ENCODE results near the gene LRPAP1.
"Not testable (repeated sequence)": the region's sequence is repeated elsewhere in the genome, so short reads cannot be mapped to it uniquely, and the experiment has no call there.

LRPAP1 gene

GRCh38 chr4:3569611-3570010, 37.4 kb upstream of the LRPAP1 start:
- H3K27ac Mint-ChIP-seq, H3K4me1 Mint-ChIP-seq, ATAC-seq: not testable (repeated sequence)

GRCh38 chr4:3566701-3567100, 34.5 kb upstream of the LRPAP1 start:
- not testable (repeated sequence) for H3K4me1 Mint-ChIP-seq; H3K4me3 Mint-ChIP-seq; H3K9me3 Mint-ChIP-seq; H3K36me3 Mint-ChIP-seq; H3K27ac Mint-ChIP-seq; DNase-seq (ENCODE audit: low spot score in 2 of 2); ATAC-seq

More at GRCh38 chr4:3569611-3570010, 37.4 kb upstream of the LRPAP1 start:
- H3K4me3 Mint-ChIP-seq; H3K36me3 Mint-ChIP-seq; H3K9me3 Mint-ChIP-seq; DNase-seq (ENCODE audit: low spot score in 2 of 2): not testable (repeated sequence)

- H3K4me1 Mint-ChIP-seq; H3K4me3 Mint-ChIP-seq; H3K36me3 Mint-ChIP-seq; ATAC-seq; H3K27ac Mint-ChIP-seq; H3K9me3 Mint-ChIP-seq; DNase-seq (ENCODE audit: low spot score in 2 of 2): not testable (repeated sequence)
These were observed 34.1 kb upstream of the LRPAP1 start for GRCh38 chr4:3566301-3566700.

GRCh38 chr4:3564948-3565347, 32.7 kb upstream of the LRPAP1 start:
- H3K9me3 Mint-ChIP-seq; H3K4me3 Mint-ChIP-seq; H3K27ac Mint-ChIP-seq; H3K4me1 Mint-ChIP-seq; H3K36me3 Mint-ChIP-seq; DNase-seq (ENCODE audit: low spot score in 2 of 2); ATAC-seq: not testable (repeated sequence)

- ATAC-seq (no peak), DNase-seq (ENCODE audit: low spot score in 2 of 2) (no peak)
- no peak overlapping the region for H3K27ac Mint-ChIP-seq
These were observed 31.2 kb upstream of the LRPAP1 start for GRCh38 chr4:3563403-3563802.

GRCh38 chr4:3562127-3562526, 29.9 kb upstream of the LRPAP1 start:
- H3K4me1 Mint-ChIP-seq; H3K27ac Mint-ChIP-seq; H3K9me3 Mint-ChIP-seq; H3K36me3 Mint-ChIP-seq; DNase-seq (ENCODE audit: low spot score in 2 of 2); H3K4me3 Mint-ChIP-seq; ATAC-seq: not testable (repeated sequence)

More at GRCh38 chr4:3563403-3563802, 31.2 kb upstream of the LRPAP1 start:
- Mint-ChIP-seq H3K4me1 (no peaks in the 10 kb centered on the region), H3K36me3 (no peaks in the 10 kb centered on the region), H3K4me3 (no peak overlapping the region), H3K9me3 (no peaks in the 10 kb centered on the region)

- not testable (repeated sequence) for H3K27ac Mint-ChIP-seq; H3K4me1 Mint-ChIP-seq; DNase-seq (ENCODE audit: low spot score in 2 of 2); H3K9me3 Mint-ChIP-seq; ATAC-seq; H3K36me3 Mint-ChIP-seq; H3K4me3 Mint-ChIP-seq
These were observed 28.2 kb upstream of the LRPAP1 start for GRCh38 chr4:3560465-3560864.

GRCh38 chr4:3559381-3560290, 27.4 kb upstream of the LRPAP1 start:
- not testable (repeated sequence) for H3K9me3 Mint-ChIP-seq; H3K27ac Mint-ChIP-seq; DNase-seq (ENCODE audit: low spot score in 2 of 2); H3K4me1 Mint-ChIP-seq; ATAC-seq; H3K4me3 Mint-ChIP-seq; H3K36me3 Mint-ChIP-seq

- H3K36me3 Mint-ChIP-seq: not testable (repeated sequence)
These were observed 26.3 kb upstream of the LRPAP1 start for GRCh38 chr4:3558514-3558836.

GRCh38 chr4:3557676-3558513, 25.7 kb upstream of the LRPAP1 start:
- not testable (repeated sequence) for H3K36me3 Mint-ChIP-seq; H3K4me3 Mint-ChIP-seq; DNase-seq (ENCODE audit: low spot score in 2 of 2); H3K9me3 Mint-ChIP-seq; H3K27ac Mint-ChIP-seq; H3K4me1 Mint-ChIP-seq; ATAC-seq

More at GRCh38 chr4:3558514-3558836, 26.3 kb upstream of the LRPAP1 start:
- not testable (repeated sequence) for H3K9me3 Mint-ChIP-seq; H3K27ac Mint-ChIP-seq; ATAC-seq; H3K4me3 Mint-ChIP-seq; H3K4me1 Mint-ChIP-seq; DNase-seq (ENCODE audit: low spot score in 2 of 2)

- not testable (repeated sequence) for H3K36me3 Mint-ChIP-seq; H3K27ac Mint-ChIP-seq; H3K9me3 Mint-ChIP-seq; H3K4me3 Mint-ChIP-seq; DNase-seq (ENCODE audit: low spot score in 2 of 2); H3K4me1 Mint-ChIP-seq; ATAC-seq
These were observed 24.9 kb upstream of the LRPAP1 start for GRCh38 chr4:3557088-3557492.

- not testable (repeated sequence) for H3K4me1 Mint-ChIP-seq; H3K36me3 Mint-ChIP-seq; H3K9me3 Mint-ChIP-seq; H3K27ac Mint-ChIP-seq; ATAC-seq; DNase-seq (ENCODE audit: low spot score in 2 of 2); H3K4me3 Mint-ChIP-seq
These were observed 24.1 kb upstream of the LRPAP1 start for GRCh38 chr4:3556244-3556867.

GRCh38 chr4:3555459-3556070, 23.3 kb upstream of the LRPAP1 start:
- H3K4me3 Mint-ChIP-seq; ATAC-seq; H3K4me1 Mint-ChIP-seq; H3K9me3 Mint-ChIP-seq; DNase-seq (ENCODE audit: low spot score in 2 of 2); H3K36me3 Mint-ChIP-seq; H3K27ac Mint-ChIP-seq: not testable (repeated sequence)

- H3K4me3 Mint-ChIP-seq; H3K36me3 Mint-ChIP-seq; DNase-seq (ENCODE audit: low spot score in 2 of 2); ATAC-seq; H3K9me3 Mint-ChIP-seq; H3K4me1 Mint-ChIP-seq; H3K27ac Mint-ChIP-seq: not testable (repeated sequence)
These were observed 19.1 kb upstream of the LRPAP1 start for GRCh38 chr4:3551366-3551765.

- H3K27ac Mint-ChIP-seq; H3K9me3 Mint-ChIP-seq; ATAC-seq; DNase-seq (ENCODE audit: low spot score in 2 of 2); H3K4me3 Mint-ChIP-seq; H3K4me1 Mint-ChIP-seq; H3K36me3 Mint-ChIP-seq: not testable (repeated sequence)
These were observed 18.6 kb upstream of the LRPAP1 start for GRCh38 chr4:3550792-3551325.

Data from stimulated activated effector memory CD8-positive, alpha-beta T cell treated with anti-CD3 and anti-CD28 coated beads, Interleukin-12 subunit alpha, Interleukin-12 subunit beta, amount 100 ng/mL, for 72 hours (primary cell).